ENCODE results near the gene ATG101. TPM values are rescaled to one million over a fixed set of nuclear protein-coding genes. Genes with fewer than 3 reads are reported as not detected.

ATG101 gene, protein sequence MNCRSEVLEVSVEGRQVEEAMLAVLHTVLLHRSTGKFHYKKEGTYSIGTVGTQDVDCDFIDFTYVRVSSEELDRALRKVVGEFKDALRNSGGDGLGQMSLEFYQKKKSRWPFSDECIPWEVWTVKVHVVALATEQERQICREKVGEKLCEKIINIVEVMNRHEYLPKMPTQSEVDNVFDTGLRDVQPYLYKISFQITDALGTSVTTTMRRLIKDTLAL
- 43.3 TPM for total RNA-seq
- polyA plus RNA-seq, result 36.7 TPM
- long read RNA-seq, donor 1, partial matches to known transcripts, result 0 of 1 reads
- long read RNA-seq, donor 1, other reads (novel, unspliced or antisense), result 0 of 1 reads
- long read RNA-seq, donor 2, result 0 reads
- long read RNA-seq, donor 3, transcript ATG101-207 (4 exons, 846 nt), result minor isoform, 7 of 40 reads
- long read RNA-seq, donor 3, transcript ATG101-201 (4 exons, 1,439 nt), result major isoform, 32 of 40 reads
- long read RNA-seq, donor 3, partial matches to known transcripts, result 0 of 40 reads
- long read RNA-seq, donor 3, other reads (novel, unspliced or antisense), result 0 of 40 reads
- long read RNA-seq, donor 4, transcript ATG101-201 (4 exons, 1,439 nt), result major isoform, 8 of 9 reads
- long read RNA-seq, donor 4, partial matches to known transcripts, result 0 of 9 reads
- long read RNA-seq, donor 4, other reads (novel, unspliced or antisense), result 0 of 9 reads
- long read RNA-seq, donor 5, transcript ATG101-201 (4 exons, 1,439 nt), result major isoform, 26 of 45 reads
- long read RNA-seq, donor 5, partial matches to known transcripts, result 15 of 45 reads
- long read RNA-seq, donor 5, other reads (novel, unspliced or antisense), result 0 of 45 reads
- long read RNA-seq, donor 6, transcript ATG101-201 (4 exons, 1,439 nt), result major isoform, 15 of 19 reads
- long read RNA-seq, donor 6, partial matches to known transcripts, result 0 of 19 reads
- long read RNA-seq, donor 6, other reads (novel, unspliced or antisense), result 0 of 19 reads
- long read RNA-seq, donor 7, transcript ATG101-201 (4 exons, 1,439 nt), result major isoform, 9 of 11 reads
- long read RNA-seq, donor 7, partial matches to known transcripts, result 0 of 11 reads
- long read RNA-seq, donor 7, other reads (novel, unspliced or antisense), result 0 of 11 reads
- long read RNA-seq, donor 8, partial matches to known transcripts, result 0 of 4 reads
- long read RNA-seq, donor 8, other reads (novel, unspliced or antisense), result 0 of 4 reads
- long read RNA-seq, donor 9, transcript ATG101-201 (4 exons, 1,439 nt), result major isoform, 6 of 7 reads
- long read RNA-seq, donor 9, partial matches to known transcripts, result 0 of 7 reads
- long read RNA-seq, donor 9, other reads (novel, unspliced or antisense), result 0 of 7 reads
- long read RNA-seq, donor 10, transcript ATG101-201 (4 exons, 1,439 nt), result major isoform, 15 of 18 reads
- long read RNA-seq, donor 10, partial matches to known transcripts, result 0 of 18 reads
- long read RNA-seq, donor 10, other reads (novel, unspliced or antisense), result 0 of 18 reads

DNA sequence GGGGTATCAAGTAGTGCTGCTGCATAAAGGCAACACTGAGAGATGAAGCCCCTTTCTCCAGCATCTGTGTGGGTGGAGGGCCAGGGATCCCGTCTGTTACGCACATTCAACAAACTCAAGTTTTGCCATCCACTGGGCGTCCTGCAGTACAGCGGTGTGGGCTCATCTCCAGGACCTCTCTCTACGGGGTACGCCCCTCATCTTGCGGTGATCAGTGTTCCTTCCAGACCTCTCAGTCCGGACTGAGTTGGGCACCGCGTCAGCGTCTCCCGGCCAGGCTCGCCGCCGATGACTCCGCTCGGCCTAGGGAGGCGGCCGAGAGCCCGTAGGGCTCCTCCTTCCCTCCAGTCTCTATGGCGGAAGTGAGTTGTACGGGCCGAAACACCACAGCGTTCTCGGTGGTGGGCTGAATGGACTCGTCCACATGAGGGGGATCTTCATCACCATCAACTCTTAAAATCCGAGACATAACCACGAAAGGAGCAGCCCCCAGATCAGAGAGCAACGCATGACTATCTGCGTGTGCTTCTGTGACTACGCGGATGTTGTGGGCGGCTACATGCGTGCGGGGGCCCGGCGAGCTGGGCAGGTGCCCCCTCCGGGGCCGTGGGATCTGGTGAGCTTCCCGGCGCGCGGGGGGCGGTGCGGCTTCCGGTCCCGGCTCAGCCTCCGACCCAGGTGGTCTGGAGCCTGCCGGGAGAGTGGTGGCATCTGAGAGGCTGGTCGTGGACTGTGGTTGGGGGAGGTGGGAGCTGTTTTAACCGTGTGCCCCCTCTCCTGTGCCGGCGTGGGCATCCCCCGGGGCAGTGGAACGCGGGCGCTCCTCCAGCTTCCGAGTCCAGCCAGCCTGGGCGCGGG is at the start of gene ATG101:
TSS of gene ATG101 (plus strand) at position 652 of the 858 bp plus-strand sequence. CDS start 3,673 bp downstream, outside the sequence.
- DNase-seq (ENCODE audit: low read depth in 6 of 9, low spot score in 9 of 9), result peak; percentile 83 to 97 (median 90)
- 1% methylated on average over 60 of the region's 60 CpGs for WGBS
- peaks cover 0 to 15% of the 10 kb centered on the region in 2 donors for H3K27me3 ChIP-seq (ENCODE audit: control insufficient read depth in 2 of 2, insufficient read depth in 1 of 2, low read length in 1 of 2)
- peak within 1 kb of the TSS; percentile 69 to 93 for H3K4me3 ChIP-seq (ENCODE audit: low read length in 2 of 2)
- peak within 1 kb of the TSS; percentile 74 to 87 for H3K27ac ChIP-seq (ENCODE audit: low read depth in 1 of 2, low read length in 1 of 2)
- H3K4me1 ChIP-seq (ENCODE audit: control insufficient read depth in 2 of 2, insufficient read depth in 2 of 2, low read length in 2 of 2), result peaks cover 28 to 49% of the 10 kb centered on the region in 2 donors
- peaks cover 9 to 18% of the 10 kb centered on the region in 2 donors for H3K36me3 ChIP-seq (ENCODE audit: control insufficient read depth in 2 of 2, insufficient read depth in 2 of 2, low read length in 1 of 2)
- H3K9me3 ChIP-seq (ENCODE audit: control insufficient read depth in 2 of 2, insufficient read depth in 1 of 2, low read length in 1 of 2), result no peaks in the 10 kb centered on the region

DNA sequence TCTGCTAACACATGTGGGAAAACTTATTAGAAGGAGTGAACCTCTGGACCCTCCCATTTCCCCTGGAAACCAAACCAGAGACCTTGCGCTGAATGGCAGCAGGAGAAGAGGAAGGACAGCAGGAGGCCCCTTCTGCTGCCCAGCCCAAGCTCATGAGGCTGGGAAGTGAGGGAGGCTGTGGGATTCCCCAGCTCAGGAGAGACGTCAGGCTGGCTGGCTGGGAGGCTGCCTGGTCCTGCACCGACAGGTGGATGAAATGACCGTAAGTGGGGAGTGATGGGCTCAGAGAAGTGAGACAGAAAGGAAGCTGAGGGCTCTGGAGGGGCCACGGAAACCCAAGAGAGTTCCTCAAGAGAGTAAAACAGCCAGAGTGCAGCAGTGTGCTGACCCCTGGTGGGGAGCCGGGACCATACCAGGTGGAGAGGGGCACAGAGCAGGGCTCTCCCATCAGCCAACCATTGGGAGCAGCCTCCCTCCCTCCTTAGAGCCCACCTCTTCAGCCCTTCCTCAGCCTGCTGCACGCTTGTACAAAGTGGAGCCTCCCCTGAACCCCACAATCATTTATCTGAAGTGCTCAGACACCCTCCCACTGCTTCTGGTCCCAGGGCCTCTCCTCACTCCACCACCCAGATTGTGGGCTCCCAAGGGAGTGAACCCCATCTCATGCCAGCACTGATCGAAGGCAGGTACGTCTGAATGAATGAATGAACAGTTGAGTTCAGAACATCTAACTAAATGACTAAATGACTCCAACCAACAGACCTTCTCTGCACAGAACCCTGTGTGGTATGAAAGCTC is 49.0 kb upstream of the ATG101 start:
- Histone ChIP-seq H3K4me1 (ENCODE audit: control insufficient read depth in 2 of 2, insufficient read depth in 2 of 2, low read length in 2 of 2) (peaks cover 19 to 67% of the 10 kb centered on the region in 2 donors), H3K27ac (ENCODE audit: low read depth in 1 of 2, low read length in 1 of 2) (no peak overlapping the region), H3K9me3 (ENCODE audit: control insufficient read depth in 2 of 2, insufficient read depth in 1 of 2, low read length in 1 of 2) (no peaks in the 10 kb centered on the region), H3K27me3 (ENCODE audit: control insufficient read depth in 2 of 2, insufficient read depth in 1 of 2, low read length in 1 of 2) (peaks cover 0 to 16% of the 10 kb centered on the region in 2 donors), H3K36me3 (ENCODE audit: control insufficient read depth in 2 of 2, insufficient read depth in 2 of 2, low read length in 1 of 2) (no peaks in the 10 kb centered on the region), H3K4me3 (ENCODE audit: low read length in 2 of 2) (no peak overlapping the region)
- 28% methylated on average over 9 of the region's 9 CpGs for WGBS
- DNase-seq (ENCODE audit: low read depth in 6 of 9, low spot score in 9 of 9), result peak in 4 of 9 donors; percentile 55 to 84 (median 72)

DNA sequence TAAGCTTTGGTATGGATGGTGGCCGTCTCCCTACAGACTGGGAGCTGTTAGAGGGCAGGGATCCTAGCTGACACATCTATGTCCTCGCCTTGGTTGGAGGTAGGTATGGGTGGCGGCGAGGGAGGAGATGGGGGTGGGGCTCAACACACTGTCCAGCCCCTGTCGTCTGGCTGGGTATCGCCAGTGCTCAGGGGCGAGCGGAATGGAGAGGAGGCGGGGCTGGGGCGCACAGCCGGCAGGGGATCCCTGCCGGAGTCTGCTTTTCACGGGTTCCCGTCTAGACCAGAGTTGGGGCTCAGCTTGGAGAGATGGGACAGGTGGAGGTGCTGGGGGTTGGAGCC is 47.0 kb upstream of the ATG101 start:
- peaks cover 19 to 64% of the 10 kb centered on the region in 2 donors for H3K4me1 ChIP-seq (ENCODE audit: control insufficient read depth in 2 of 2, insufficient read depth in 2 of 2, low read length in 2 of 2)
- WGBS, result 9% methylated on average over 14 of the region's 14 CpGs
- H3K4me3 ChIP-seq (ENCODE audit: low read length in 2 of 2), result peak overlapping the region; percentile 43 to 53
- no peak for DNase-seq (ENCODE audit: low read depth in 6 of 9, low spot score in 9 of 9)
- H3K27ac ChIP-seq (ENCODE audit: low read depth in 1 of 2, low read length in 1 of 2), result peak overlapping the region in 1 of 2 donors; percentile 18
- peaks cover 0 to 16% of the 10 kb centered on the region in 2 donors for H3K27me3 ChIP-seq (ENCODE audit: control insufficient read depth in 2 of 2, insufficient read depth in 1 of 2, low read length in 1 of 2)
- no peaks in the 10 kb centered on the region for H3K36me3 ChIP-seq (ENCODE audit: control insufficient read depth in 2 of 2, insufficient read depth in 2 of 2, low read length in 1 of 2)
- no peaks in the 10 kb centered on the region for H3K9me3 ChIP-seq (ENCODE audit: control insufficient read depth in 2 of 2, insufficient read depth in 1 of 2, low read length in 1 of 2)

DNA sequence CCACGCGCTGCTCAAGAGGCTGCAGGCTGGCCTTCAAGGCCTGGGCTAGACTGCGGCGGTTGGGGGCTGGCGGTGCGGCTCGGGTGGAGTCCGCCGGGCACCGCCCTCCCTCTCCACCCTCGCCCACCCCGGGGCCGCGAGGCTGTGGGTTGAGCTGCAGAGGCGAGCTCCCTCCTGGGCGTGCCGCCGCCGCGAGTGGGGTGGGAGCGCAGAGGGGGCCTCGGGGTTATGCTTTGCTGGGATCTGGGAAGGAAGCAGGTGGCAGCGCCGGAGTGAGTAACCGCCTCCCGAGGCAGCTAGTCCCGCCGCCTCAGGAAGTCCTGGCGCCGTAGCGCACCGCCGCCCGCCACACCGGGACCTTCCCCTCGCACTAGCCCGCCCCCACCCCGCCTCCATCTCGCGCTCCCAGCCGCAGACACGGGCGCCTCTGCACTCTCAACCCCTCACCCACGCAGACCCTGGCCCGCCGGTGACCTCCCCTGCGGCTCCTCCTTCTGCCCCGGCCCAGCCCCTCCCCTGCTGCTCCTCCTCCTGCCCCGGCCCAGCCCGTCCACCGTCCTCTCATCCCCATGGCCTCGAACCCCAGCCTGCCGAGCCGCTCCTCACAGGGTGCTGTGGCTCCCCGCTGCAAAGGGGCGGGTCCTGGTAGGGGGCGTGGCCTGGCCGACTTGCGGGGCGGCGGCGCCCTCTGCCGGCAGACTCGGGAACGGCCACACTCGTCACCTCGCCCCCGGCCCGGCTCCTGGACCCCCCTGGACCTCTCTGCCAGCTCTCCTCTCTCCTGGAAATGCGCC is 46.4 kb upstream of the ATG101 start:
- peak overlapping the region; percentile 31 to 83 for H3K27ac ChIP-seq (ENCODE audit: low read depth in 1 of 2, low read length in 1 of 2)
- no peaks in the 10 kb centered on the region for H3K36me3 ChIP-seq (ENCODE audit: control insufficient read depth in 2 of 2, insufficient read depth in 2 of 2, low read length in 1 of 2)
- H3K27me3 ChIP-seq (ENCODE audit: control insufficient read depth in 2 of 2, insufficient read depth in 1 of 2, low read length in 1 of 2), result peaks cover 0 to 16% of the 10 kb centered on the region in 2 donors
- H3K9me3 ChIP-seq (ENCODE audit: control insufficient read depth in 2 of 2, insufficient read depth in 1 of 2, low read length in 1 of 2), result no peaks in the 10 kb centered on the region
- DNase-seq (ENCODE audit: low read depth in 6 of 9, low spot score in 9 of 9), result peak in 5 of 9 donors; percentile 68 to 87 (median 83)
- under 1% methylated on average over 70 of the region's 70 CpGs for WGBS
- H3K4me1 ChIP-seq (ENCODE audit: control insufficient read depth in 2 of 2, insufficient read depth in 2 of 2, low read length in 2 of 2), result peaks cover 19 to 62% of the 10 kb centered on the region in 2 donors
- peak overlapping the region; percentile 43 to 53 for H3K4me3 ChIP-seq (ENCODE audit: low read length in 2 of 2)

DNA sequence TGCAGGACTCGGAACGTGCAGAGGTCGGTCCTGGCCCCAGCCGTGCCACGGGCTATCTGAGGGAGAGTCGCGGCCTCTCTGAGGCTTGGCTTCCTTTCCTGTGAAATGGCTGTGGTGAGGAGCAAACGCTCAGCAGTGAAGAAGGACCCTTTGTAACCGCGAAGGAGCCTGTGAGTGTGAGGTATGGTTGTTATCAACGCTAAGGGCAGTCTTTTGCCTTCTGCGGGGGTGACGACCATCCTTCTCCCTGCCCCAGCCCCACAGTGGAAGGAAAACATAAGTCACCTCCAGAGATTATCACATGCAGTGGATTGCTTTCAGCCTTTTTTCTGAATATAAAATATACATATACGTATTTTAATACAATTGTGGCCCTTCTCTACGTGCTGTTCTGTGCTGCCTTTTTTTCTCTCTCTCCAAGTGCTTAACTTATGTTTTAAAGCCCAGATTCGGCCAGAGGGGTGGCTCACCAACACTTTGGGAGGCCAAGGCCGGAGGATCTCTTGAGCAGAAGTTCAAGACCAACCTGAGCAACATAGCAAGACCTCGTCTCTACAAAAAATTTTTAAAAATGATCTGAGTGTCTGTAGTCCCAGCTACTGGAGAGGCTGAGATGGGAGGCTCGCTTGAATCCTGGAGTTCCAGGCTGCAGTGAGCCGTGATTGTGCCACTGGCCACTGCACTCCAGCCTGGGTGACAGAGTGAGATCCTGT is 45.6 kb upstream of the ATG101 start:
- no peaks in the 10 kb centered on the region for H3K9me3 ChIP-seq (ENCODE audit: control insufficient read depth in 2 of 2, insufficient read depth in 1 of 2, low read length in 1 of 2)
- WGBS, result 24% methylated on average over 20 of the region's 20 CpGs
- peaks cover 19 to 57% of the 10 kb centered on the region in 2 donors for H3K4me1 ChIP-seq (ENCODE audit: control insufficient read depth in 2 of 2, insufficient read depth in 2 of 2, low read length in 2 of 2)
- no peaks in the 10 kb centered on the region for H3K36me3 ChIP-seq (ENCODE audit: control insufficient read depth in 2 of 2, insufficient read depth in 2 of 2, low read length in 1 of 2)
- no peak for DNase-seq (ENCODE audit: low read depth in 6 of 9, low spot score in 9 of 9)
- peak overlapping the region; percentile 31 to 83 for H3K27ac ChIP-seq (ENCODE audit: low read depth in 1 of 2, low read length in 1 of 2)
- peaks cover 0 to 16% of the 10 kb centered on the region in 2 donors for H3K27me3 ChIP-seq (ENCODE audit: control insufficient read depth in 2 of 2, insufficient read depth in 1 of 2, low read length in 1 of 2)
- H3K4me3 ChIP-seq (ENCODE audit: low read length in 2 of 2), result peak overlapping the region; percentile 43 to 53

DNA sequence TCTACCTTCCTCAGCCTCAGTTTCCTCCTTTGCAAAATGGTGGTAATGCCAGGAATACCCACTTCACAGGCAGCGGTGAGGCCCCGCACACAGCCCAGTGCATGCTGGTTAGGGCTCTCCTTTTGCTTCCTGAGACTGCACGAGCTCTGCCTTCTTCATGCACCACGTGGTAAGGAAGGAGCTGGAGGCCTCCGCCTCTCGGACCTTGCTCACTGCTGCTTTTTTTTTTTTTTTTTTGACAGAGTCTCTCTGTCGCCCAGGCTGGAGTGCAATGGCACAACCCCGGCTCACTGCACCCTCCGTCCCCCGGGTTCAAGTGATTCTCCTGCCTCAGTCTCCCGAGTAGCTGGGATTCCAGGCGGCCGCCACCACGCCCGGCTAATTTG is 44.9 kb upstream of the ATG101 start:
- peaks cover 0 to 16% of the 10 kb centered on the region in 2 donors for H3K27me3 ChIP-seq (ENCODE audit: control insufficient read depth in 2 of 2, insufficient read depth in 1 of 2, low read length in 1 of 2)
- DNase-seq (ENCODE audit: low read depth in 6 of 9, low spot score in 9 of 9), result peak in 6 of 9 donors; percentile 65 to 86 (median 69)
- no peaks in the 10 kb centered on the region for H3K9me3 ChIP-seq (ENCODE audit: control insufficient read depth in 2 of 2, insufficient read depth in 1 of 2, low read length in 1 of 2)
- no peaks in the 10 kb centered on the region for H3K36me3 ChIP-seq (ENCODE audit: control insufficient read depth in 2 of 2, insufficient read depth in 2 of 2, low read length in 1 of 2)
- 47% methylated on average over 15 of the region's 15 CpGs for WGBS
- H3K4me3 ChIP-seq (ENCODE audit: low read length in 2 of 2), result peak overlapping the region; percentile 8 to 43
- peaks cover 19 to 56% of the 10 kb centered on the region in 2 donors for H3K4me1 ChIP-seq (ENCODE audit: control insufficient read depth in 2 of 2, insufficient read depth in 2 of 2, low read length in 2 of 2)
- H3K27ac ChIP-seq (ENCODE audit: low read depth in 1 of 2, low read length in 1 of 2), result peak overlapping the region in 1 of 2 donors; percentile 83
